ENCODE data around the gene TSPAN8.
"Not testable (repeated sequence)": the region's sequence is repeated elsewhere in the genome, so short reads cannot be mapped to it uniquely, and the experiment has no call there.

TSPAN8 gene

DNA sequence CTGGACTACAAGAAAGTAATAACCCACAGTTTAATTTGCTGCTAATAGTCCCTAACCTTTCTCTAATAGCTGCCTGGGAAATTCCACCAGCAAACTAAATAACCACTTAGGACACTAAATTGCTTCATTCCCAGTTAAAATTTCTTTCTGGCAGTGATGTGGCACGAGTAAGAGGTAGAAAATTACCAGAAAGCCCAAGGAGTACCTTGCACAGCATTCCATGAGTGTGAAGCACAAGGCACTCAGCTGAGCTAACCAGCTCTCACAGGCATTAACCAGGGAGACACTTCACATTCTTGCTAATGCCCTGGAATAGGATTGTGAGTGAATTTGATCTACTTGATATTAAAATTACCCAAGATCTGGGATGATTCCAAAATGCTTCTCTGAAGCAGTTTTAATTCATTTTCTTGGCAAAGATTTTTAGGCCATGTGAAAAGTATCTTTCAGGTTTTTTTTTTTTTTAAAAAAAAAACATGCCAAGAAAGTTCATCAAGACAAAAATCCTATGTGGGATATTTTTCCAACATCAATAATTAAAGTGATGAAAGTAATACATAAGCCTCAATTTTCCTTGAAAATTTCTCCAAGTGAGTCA is 29.5 kb downstream of the TSPAN8 start:
- no peak for DNase-seq (ENCODE audit: low read depth in 2 of 2)

DNA sequence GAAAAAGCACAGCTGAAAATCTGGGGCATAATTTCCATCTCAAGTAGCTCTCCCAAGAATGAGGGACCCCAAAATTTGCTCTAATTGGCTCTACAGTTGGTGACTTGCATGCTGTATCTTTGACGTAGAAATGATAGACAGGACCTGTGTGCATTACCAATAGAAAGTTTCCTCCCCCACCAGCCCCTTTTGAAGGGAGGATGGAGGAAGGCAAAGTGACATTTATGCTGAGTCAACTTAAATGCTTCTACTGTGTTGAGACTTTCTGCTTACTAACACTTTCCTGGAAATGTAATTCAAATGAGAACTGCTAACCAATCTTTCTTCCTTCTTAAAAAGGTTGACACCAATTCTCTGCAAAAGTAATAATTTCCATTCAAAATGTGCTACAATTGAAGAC is 31.9 kb downstream of the TSPAN8 start:
- no peak for DNase-seq (ENCODE audit: low read depth in 2 of 2)

DNA sequence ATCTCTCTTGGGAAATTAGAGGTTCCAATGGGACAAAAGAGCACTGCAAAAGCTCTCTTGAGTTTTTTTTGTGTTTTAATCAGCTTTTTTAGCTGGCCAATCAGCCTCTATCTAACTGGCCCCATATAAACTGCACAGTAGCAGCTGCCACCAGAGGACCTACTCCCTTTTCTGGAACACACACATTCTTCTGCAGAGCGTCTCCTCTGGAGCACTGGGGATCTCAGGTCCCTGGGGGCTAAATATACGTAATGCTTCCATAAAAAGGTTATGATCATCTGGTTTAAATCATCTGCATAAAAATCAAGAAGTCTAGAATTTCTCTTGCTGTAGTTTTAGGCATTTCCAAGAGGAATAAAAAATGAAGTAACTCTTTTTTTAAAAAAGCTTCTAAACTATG is 32.3 kb downstream of the TSPAN8 start:
- DNase-seq (ENCODE audit: low read depth in 2 of 2) = no peak

DNA sequence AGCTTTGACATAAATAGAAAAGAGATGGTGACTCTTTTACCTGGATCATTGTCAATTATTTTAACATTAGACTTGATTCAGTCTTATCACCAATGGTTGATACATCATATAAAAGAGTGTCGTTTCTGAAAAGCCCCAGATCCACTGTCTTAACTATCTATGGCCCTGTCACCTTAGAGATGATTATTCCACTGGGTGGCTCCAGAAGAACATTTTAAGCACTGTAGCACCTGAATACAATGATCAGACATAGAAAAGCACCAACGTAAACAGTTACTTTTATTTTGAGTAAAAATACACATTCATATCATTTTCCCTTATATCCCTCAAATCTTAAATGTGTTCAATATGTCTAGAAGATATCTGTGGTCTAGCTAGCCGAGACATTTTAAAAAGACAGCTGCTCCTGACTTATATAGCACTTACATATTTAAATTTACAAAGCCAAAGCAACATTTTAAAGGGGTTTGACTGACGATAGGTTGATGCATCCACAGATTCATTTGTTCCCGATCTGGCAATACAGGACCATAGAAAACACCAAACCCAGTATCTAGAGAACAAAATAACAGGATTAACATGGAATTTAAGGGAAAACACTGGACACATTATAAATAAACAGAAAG is 32.9 kb downstream of the TSPAN8 start:
- no peak for DNase-seq (ENCODE audit: low read depth in 2 of 2)

DNA sequence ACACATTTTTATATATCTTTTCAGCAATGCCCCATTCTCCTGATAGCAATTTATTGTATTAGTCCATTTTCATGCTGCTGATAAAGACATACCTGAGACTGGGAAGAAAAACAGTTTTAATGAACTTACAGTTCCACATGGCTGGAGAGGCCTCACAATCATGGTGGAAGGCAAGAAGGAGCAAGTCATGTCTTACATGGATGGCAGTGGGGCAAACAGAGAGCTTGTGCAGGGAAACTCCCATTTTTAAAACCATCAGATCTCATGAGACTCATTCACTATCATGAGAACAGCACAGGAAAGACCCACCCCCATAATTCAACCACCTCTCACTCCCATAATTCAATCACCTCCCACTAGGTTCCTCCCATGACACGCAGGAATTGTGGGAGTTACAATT is 44.7 kb downstream of the TSPAN8 start:
- not testable (repeated sequence) for DNase-seq (ENCODE audit: low read depth in 2 of 2)

DNA sequence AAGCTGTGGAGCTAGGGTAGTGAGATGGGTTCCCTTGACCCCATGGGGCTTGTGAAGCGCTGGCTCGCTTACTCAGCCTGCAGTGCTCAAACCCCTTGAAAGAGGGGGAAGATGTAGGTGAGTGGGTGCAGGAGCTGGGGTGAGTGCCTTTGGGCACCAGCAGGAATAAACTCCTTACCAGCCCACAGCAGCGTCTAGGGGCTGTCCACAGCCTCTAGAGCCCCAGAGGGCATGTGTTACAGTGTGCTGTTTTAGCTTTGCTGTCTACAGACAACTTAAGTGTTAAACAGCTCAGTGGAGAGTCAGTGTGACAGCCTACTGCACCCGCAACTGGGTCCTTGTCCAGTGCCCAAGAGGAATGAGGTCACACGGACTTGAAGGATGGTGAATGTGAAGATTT is 48.0 kb downstream of the TSPAN8 start:
- DNase-seq (ENCODE audit: low read depth in 2 of 2) = no peak

DNA sequence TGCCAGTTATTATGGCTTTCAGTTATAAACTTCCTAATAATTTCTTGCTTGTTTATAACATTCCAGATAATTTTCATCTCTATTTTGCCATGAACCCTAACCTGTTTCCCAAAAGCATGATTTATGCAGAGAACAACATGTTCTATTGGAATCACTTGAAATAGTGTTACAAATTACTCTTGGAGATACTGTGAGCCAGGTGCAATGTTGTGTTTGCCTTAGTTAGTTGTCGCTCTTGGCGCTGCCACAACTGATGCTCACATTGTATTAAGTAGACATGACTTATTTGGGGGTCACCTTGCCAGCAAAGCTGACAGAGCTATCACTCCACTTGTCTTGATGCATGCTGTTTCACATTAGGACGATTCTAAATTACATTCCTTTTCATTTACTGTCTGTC is 49.4 kb downstream of the TSPAN8 start:
- DNase-seq (ENCODE audit: low read depth in 2 of 2) = no peak

DNA sequence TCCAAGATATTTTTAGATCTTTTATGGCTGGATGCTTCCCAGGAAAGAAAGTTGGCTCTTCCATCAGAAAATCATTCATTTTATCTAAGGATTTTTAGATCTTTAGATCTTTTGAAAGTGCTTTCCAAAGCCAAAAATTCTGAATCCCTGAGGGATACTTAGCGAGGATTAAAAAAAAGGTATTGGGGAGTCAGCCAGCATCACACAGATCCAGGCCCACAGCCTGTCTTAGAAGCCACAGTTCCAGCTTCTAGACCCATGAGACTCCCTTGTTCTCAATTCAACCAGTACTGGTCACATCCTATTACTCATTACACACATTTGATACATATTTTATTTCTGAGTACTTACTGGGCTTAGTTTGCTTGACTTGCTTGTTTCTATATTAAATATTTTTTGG is 49.9 kb downstream of the TSPAN8 start:
- no peak for DNase-seq (ENCODE audit: low read depth in 2 of 2)

DNA sequence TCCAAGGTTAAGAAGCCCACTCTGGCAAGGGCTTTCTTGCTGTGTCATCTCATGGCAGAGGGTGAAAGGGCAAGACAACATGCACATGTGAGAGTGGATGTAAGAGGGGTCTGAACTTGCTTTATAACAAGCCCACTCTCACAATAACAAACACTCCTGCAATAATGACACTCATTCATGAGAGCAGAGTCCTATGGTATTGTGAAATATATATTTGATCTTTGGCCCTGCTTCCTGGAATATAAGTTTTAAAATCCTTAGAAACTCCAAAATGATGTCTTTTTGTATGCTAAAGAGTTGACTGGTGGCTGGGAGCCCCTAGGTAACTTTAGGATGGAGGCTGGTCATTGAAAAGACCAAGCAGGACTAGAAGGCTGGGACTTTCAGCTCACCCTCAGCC is 51.8 kb downstream of the TSPAN8 start:
- no peak for DNase-seq (ENCODE audit: low read depth in 2 of 2)

DNA sequence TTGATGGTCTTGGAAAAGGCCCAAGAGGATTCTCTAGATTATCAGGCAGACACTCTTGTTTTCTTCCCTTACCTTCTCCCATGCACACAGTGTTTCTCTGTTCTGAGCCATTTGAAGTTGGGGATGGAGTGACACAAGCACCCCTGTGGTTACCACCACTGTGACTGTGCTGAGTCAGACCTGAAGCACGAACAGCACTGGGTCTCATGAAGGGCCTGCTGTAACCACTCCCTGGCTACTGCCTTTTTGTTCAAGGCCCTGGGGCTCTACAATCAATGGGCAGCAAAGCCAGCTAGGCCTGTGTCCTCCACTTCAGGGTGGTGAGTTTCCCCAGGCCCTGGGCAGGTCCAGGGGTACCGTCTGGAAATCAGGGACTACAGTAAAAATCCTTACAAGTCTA is 65.5 kb downstream of the TSPAN8 start:
- DNase-seq (ENCODE audit: low read depth in 2 of 2) = no peak

DNA sequence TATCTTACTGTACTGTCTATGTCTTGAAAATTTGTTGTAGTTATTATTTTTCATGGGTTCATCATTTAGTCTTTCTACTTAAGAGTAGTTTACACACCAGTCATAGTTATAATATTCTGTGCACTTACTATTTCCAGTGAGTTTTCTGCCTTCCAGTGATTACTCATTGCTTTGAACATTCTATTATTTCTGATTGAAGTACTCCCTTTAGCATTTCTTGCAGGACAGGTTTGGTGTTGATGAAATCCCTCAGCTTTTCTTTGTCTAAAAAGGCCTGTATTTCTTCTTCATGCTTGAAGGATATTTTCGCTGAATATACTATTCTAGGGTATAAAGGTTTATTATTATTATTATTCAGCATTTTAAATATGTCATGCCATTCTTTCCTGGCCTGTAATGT is 66.8 kb downstream of the TSPAN8 start:
- DNase-seq (ENCODE audit: low read depth in 2 of 2) = no peak

DNA sequence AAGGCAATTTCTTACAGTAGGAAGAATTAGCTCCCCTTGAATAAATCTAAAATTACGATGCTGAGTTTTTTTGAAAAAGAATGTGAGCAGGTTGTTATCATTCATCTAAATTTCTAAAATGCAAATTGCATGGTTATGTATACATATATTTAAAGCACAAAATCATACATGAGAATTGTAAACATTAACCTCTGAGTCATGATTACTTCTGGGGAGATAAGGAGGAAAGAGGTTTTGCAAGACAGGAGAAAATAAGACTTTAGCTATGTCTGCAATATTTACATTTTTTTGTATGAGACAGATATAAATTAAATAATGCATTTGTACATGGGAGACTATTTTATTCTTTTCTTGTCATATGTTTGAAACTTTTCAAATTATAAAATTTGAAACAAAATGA is 72.2 kb downstream of the TSPAN8 start:
- DNase-seq (ENCODE audit: low read depth in 2 of 2) = no peak

DNA sequence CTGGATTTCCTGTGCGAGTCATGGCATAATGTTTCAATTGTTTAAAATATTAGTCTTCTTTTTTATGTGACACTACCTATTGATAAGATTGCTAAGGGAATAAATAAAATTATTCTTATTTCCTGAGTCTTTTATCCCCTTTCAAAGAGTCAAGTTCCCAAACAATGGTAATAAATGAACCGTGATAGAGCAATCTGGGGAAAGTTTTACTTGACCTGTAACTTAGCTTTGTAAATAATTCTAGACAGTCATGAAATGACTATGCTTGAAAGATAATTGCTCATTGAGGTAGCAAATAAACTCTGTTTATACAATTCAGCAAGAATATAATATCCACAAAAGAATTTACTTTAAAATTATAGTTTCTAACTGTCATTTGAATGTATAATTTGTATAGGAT is 82.1 kb downstream of the TSPAN8 start:
- no peak for DNase-seq (ENCODE audit: low read depth in 2 of 2)
